Measurements from ENCODE around the gene AZIN2.

- TF ChIP-seq EZH2phosphoT487 (IDR thresholded peaks at IDR 0.05; ENCODE audit: insufficient read depth, low read depth) (no peak), EZH2 (IDR thresholded peaks at IDR 0.05; ENCODE audit: insufficient read depth, poor library complexity, severe bottlenecking) (no peak)
Observed at GRCh38 chr1:33126411-33127000, 45.6 kb downstream of the AZIN2 start.
